Measurements from ENCODE around the gene ARHGEF1.

ARHGEF1 gene

GRCh38 chr19:41886761-41887710 is 4.1 kb downstream of the ARHGEF1 start:
- ATAC-seq, result peak; percentile 25 to 31

DNA sequence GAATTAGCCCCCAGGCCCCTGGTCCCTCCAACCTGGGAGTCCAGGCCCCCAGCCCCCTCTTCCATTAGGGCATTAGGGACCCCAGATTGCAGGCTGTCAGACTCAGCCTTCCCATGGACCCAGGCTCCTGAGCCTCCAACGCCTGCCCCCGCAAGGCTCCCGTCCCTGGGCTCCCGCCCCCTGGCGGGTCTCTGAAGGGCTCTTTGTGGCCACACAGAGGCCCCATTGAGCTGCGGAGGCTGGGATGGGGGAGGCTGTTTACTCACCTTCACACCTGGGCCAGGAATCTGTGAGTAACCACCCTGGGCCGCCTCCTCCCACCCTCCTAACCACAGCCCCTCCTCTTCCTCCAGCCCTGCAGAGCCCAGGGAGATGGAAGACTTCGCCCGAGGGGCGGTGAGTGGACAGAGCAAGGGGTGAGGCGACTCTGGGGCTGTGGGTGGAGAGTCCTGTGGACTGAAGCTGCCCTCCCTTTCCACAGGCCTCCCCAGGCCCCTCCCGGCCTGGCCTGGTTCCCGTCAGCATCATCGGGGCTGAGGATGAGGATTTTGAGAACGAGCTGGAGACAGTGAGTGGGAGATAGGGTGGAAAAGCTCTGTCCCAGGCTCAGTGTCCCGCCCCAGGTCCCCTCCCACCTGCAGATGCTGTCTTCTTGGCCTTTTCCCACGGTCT is 4.9 kb downstream of the ARHGEF1 start:
- ATAC-seq, result peak; percentile 65 to 69

DNA sequence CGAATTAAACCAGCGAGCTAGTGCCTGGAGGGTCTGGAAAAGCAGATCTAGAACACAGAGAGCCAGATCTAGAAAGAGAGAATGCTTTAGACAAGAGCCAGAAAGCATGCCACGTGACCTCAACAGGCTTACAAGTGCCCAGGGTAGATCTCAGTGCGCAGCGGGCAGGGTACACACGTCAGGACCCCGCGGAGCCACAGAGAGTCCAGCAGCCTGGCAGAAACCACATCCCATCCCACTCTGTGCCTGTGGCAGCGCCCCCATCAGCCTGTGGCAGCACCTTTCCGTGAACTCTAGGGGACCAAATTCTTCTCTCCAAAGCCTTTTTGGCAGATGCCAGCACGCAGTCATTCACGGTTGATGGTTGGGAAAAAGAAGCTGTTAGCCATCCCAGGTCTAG is 5.9 kb downstream of the ARHGEF1 start:
- ATAC-seq, result no peak

DNA sequence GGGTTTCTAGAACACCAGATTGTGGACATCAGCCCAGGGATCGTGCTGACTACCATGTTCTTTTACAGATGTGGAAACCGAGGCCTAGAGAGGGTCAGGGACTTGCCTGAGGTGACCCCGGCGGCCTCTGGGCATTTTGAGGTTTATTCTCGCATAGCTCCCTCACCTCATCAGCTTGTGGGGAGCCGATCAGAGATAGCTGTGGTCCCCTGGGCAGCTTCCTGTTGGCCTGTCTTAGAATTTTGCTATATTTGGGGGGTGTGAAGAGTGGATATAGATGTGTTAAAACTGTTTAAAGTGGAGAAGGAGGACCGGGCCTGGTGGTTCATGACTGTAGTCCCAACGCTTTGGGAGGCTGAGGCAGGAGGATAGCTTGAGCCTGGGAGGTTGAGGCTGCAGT is 6.9 kb downstream of the ARHGEF1 start:
- ATAC-seq, result no peak

DNA sequence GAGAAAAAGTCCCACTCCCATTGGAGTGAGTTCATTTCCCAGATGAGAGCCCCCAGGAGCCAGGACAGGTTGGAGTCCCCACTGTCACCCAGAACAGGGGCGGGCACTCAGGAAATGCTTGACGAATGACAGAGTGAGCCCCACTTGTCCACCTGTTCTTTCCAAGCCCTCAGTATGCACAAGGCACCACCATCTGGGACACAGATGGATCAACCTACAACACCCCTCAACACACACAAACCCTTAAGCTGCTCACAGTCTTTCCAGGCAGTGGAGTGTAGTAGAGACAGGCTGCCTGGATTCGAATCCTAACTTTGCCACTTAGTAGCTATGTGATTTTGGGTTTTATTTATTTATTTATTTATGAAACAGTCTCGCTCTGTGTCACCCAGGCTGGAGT is 8.0 kb downstream of the ARHGEF1 start:
- no peak for ATAC-seq

DNA sequence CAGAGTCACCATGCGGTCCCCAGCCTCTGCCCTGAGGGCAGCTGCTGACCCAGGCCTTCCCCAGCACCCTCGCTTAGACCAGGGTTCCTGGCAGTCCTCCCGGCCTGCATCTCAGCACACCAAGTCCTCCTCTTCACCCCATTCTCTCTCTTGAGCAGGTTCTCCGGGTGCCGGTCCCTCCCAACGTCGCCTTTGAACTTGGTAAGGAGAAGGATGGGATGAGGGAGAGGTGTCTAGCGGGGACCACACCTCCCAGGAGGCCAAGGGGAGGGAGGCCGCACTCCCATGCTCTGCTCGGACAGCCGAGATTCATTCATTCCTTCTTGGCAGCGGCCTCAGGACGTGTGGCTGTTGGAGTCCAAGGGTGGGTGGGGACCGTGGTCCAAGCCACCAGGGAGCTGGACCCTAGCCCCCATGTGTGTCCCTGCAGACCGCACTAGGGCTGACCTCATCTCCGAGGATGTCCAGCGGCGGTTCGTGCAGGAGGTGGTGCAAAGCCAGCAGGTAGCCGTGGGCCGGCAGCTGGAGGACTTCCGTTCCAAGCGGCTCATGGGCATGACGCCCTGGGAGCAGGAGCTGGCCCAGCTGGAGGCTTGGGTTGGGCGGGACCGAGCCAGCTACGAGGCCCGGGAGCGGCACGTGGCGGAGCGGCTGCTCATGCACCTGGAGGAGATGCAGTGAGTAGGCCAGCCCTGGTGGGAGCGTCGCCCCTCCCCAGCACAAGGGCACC is 9.4 kb downstream of the ARHGEF1 start:
- ATAC-seq, result no peak

DNA sequence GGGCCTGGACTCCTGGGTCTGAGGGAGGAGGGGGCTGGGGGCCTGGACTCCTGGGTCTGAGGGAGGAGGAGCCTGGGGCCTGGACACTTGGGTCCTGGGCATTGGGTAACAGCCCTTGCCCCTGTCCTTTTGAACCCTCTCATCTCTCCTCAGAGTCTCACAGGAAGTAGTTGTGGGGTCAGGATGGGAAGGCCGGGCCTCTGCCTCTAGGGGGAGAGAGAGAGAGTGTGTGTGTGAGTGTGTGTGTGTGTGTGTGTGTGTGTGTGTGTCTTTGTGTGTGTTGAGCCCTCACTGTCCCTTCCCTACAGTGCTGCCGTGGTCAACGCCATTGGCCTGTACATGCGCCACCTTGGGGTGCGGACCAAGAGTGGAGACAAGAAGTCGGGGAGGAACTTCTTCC is 10.9 kb downstream of the ARHGEF1 start:
- ATAC-seq, result peak in 1 of 2 donors; percentile 42

DNA sequence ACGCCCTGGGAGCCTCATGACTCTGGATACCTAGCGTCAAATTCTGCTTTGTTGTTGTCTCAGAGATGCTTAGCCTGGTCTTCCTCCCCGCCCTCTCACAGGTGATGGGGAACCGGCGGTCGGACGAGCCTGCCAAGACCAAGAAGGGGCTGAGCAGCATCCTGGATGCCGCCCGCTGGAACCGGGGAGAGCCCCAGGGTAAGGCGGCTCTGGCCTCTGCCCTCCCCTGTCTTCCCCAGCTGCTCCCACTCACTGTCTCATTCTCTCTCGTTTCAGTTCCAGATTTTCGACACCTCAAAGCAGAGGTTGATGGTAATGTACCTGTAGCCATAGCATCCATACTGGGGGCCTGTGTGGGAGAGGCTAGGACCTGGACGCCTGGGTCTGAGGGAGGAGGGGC is 11.4 kb downstream of the ARHGEF1 start:
- no peak for ATAC-seq

DNA sequence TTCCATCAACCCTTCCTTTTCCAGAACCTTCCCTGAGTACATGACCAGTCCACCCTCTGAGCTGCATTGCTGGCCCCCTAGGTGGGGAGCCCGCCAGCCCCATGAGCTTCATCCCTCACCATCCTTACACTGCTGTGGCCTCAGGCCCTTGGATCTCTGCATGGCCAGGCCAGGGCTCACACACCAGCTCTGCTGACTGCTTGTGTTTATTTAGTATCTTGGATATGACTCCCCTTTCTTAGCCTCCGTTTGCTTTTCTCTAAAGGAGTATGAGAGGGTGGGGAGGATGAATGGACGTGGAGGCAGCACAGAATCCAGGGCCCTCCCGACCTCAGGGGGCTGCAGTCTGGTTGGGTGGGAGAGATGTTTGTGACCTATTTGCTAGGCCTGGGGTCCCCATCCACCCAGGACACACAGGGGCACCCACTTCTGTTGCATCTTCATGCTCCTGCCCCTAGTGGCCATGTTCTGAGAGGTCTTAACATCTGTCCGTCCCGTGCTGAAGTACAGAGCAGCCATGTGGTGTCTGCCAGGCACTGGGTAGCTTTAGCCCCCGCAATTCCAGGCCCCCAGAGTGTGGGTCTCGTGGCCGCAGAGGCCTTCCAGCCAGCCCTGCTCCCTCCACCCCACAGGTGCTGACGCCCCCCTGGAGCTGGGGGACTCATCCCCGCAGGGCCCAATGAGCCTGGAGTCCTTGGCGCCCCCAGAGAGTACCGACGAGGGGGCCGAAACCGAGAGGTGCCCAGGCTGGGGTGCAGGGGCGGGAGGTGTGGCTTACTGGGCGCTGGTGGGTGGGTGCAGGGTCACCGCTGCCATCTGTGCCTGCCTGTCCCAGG is 13.0 kb downstream of the ARHGEF1 start:
- ATAC-seq, result peak; percentile 61 to 62

DNA sequence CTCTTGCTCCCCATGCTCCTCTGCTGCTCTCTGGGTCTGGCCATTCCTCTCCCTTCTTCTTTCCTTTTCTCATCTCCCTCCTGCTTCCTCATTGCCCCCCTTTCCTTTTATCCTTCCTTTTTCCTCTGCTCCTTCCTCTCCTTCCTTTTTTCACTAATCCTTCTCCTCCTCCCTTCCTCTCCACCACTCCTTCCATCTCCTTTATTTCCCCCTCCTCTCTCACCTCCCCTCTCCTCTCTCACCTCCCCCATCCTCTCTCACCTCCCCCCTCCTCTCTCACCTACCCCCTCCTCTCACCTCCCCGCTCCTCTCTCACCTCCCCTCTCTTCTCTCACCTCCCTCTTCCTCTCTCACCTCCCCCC is 13.6 kb downstream of the ARHGEF1 start:
- ATAC-seq, result no peak

GRCh38 chr19:41897181-41897580 is 14.2 kb downstream of the ARHGEF1 start:
- no peak for ATAC-seq

DNA sequence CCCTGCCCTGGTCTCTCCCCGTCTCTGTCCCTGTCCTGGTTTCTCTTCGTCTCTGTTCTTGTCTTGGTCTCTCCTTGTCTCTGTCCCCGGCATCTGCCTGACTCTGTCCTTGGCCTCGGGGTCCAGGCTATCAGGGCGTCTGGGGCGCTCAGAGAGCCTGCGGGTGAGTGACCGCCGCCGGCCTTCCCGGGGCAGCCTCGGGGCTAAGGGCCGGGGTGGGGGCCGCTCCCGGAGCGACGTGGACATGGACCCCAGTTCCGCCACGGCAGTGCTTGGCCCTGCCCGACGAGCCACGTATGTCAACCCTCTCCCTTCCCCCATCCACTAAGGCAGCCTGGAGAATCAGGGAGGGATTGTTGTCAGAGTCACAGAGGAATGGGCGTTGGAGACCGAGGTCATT is 14.8 kb downstream of the ARHGEF1 start:
- ATAC-seq, result no peak

DNA sequence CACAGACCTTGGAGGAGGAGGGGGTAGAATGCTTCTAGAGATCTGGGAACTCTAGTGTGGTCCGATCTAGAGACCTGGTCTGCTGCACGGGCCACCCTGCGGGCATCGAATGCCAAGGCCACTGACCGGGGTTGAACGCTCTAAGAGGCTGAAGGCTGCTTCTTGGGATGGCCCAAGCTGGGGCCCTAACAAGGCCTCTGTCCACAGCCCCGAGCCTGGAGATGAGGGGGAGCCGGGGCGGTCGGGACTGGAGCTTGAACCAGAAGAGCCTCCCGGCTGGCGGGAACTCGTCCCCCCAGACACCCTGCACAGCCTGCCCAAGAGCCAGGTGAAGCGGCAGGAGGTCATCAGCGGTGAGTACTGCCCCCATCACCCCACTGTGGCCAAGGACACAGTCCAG is 15.3 kb downstream of the ARHGEF1 start:
- ATAC-seq, result no peak

- no peak for ATAC-seq
Measured at GRCh38 chr19:41901707-41902360, 18.9 kb downstream of the ARHGEF1 start.

- ATAC-seq, result no peak
Measured at GRCh38 chr19:41902594-41902993, 19.6 kb downstream of the ARHGEF1 start.

- ATAC-seq, result no peak
Measured at GRCh38 chr19:41903193-41903953, 20.4 kb downstream of the ARHGEF1 start.

GRCh38 chr19:41904118-41904870 is 21.3 kb downstream of the ARHGEF1 start:
- no peak for ATAC-seq

- ATAC-seq, result no peak
Measured at GRCh38 chr19:41905273-41906002, 22.5 kb downstream of the ARHGEF1 start.

- no peak for ATAC-seq
Measured at GRCh38 chr19:41906271-41906670, 23.3 kb downstream of the ARHGEF1 start.
